ENCODE data around the gene MCM5.

- TF ChIP-seq GATA2 (IDR thresholded peaks at IDR 0.05; ENCODE audit: low read depth, low read length): no peak
- no peak for TF ChIP-seq GATA3 (IDR thresholded peaks at IDR 0.05; ENCODE audit: low read depth, low read length)
Observed at GRCh38 chr22:35413624-35414023, 13.7 kb downstream of the MCM5 start.

Measured in SH-SY5Y (cell line).